NT2/D1 (cell line): ENCODE results near the gene SLC36A3.

Source experiments
- DNase-seq: peaks from one replicate; pipeline ENCODE4 v3.0.0-alpha.2; 2011; ENCODE audit warnings: low read depth, low spot score
- H3K27me3 ChIP-seq: 2 replicates; pipeline ENCODE4 v1.6.0; 2011; ENCODE audit warnings: mild to moderate bottlenecking; ENCODE audit not compliant: insufficient read length, insufficient read depth
- H3K36me3 ChIP-seq: 2 replicates; pipeline ENCODE4 v1.6.1; 2011; ENCODE audit warnings: mild to moderate bottlenecking, low read length, mixed read lengths; ENCODE audit not compliant: insufficient read depth, insufficient read length
- H3K4me1 ChIP-seq: 2 replicates; pipeline ENCODE4 v1.5.1; 2011; ENCODE audit not compliant: insufficient read depth, insufficient read length
- H3K4me3 ChIP-seq: 2 replicates; pipeline ENCODE4 v1.5.1; 2011; ENCODE audit warnings: low read depth; ENCODE audit not compliant: insufficient read length
- H3K9ac ChIP-seq: 2 replicates; pipeline ENCODE4 v1.6.0; 2011; ENCODE audit warnings: low read depth; ENCODE audit not compliant: insufficient read length
- H3K9me3 ChIP-seq: 2 replicates; pipeline ENCODE4 v1.5.1; 2011; ENCODE audit warnings: mild to moderate bottlenecking, low read length; ENCODE audit not compliant: insufficient read depth
- SUZ12 ChIP-seq: IDR thresholded peaks from 2 replicates; pipeline ENCODE4 v1.6.1; 2011; ENCODE audit not compliant: insufficient read length, insufficient read depth; ENCODE audit errors: extremely low read depth
- YY1 ChIP-seq: IDR thresholded peaks from 2 replicates; pipeline ENCODE4 v1.6.1; 2011; ENCODE audit not compliant: insufficient read length, insufficient read depth
- ZNF274 ChIP-seq: IDR thresholded peaks from 2 replicates; pipeline ENCODE4 v1.6.1; 2011; ENCODE audit warnings: mild to moderate bottlenecking, low read depth, low read length

The SLC36A3 gene

DNA sequence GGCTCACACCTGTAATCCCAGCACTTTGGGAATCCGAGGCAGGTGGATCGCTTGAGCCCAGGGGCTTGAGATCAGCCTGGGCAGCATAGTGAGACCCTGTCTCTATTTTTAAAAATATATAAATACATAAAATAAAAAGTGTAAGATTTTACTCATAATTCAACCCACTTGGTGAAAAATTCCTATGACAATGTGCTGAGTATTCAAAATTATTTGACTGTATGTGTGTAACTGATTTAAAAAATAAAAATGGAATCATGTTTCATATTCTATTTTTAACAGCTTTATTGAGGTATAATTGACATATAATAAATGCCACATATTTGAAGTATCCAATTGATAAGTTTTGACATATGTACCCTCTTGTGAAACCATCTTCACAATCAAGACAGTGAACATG lies 27.8 kb downstream of the SLC36A3 start:
- TF ChIP-seq YY1 (no peak), SUZ12 (no peak), ZNF274 (no peak)
- Histone ChIP-seq H3K36me3 (no peaks in the 10 kb centered on the region), H3K9me3 (no peaks in the 10 kb centered on the region), H3K4me1 (no peaks in the 10 kb centered on the region), H3K4me3 (no peak overlapping the region), H3K27me3 (no peaks in the 10 kb centered on the region), H3K9ac (no peak overlapping the region)
- no peak for DNase-seq

DNA sequence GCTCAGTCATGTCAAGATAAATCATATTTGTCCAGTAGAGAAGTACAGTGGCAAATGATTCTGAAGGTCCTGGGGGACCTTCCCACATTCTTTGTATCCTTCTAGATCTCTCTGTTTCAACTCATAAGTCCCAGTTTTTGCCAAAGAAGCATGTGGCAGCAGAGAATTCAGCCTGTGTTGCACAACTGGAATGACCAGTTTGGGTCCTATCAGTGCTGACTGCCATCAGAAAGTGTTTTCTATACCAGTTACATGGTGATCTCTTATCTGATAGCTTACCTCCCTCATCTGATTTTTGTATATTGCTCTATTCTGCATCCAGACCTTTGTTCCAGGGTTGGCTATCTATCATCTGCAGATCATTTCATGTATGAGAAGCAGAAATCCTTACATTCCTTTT lies 28.9 kb downstream of the SLC36A3 start:
- H3K9me3 ChIP-seq, result no peaks in the 10 kb centered on the region
- no peaks in the 10 kb centered on the region for H3K27me3 ChIP-seq
- no peaks in the 10 kb centered on the region for H3K4me1 ChIP-seq
- DNase-seq, result no peak
- TF ChIP-seq SUZ12 (no peak), YY1 (no peak), ZNF274 (no peak)
- no peaks in the 10 kb centered on the region for H3K36me3 ChIP-seq
- H3K4me3 ChIP-seq, result no peak overlapping the region
- H3K9ac ChIP-seq, result no peak overlapping the region

DNA sequence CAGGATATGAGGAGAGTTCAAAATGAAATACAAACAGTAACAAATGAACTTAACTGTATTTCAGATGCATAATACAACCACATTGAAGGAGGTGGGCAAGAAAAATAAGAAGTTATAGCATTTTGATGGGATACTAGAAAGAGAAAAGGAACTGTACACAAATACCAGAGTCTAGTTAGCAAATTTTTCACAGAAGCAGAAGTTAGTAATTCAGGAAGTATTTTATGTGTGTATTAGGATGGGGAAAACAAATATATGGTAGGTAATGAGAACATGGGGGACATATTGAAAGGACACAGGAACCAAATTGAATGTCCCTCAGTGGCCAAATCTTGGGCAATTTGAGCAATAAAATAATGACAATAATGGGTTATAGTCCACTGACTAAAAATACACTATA lies 32.2 kb downstream of the SLC36A3 start:
- Histone ChIP-seq H3K36me3 (peaks cover 13% of the 10 kb centered on the region), H3K27me3 (no peaks in the 10 kb centered on the region), H3K9ac (no peak overlapping the region), H3K9me3 (no peaks in the 10 kb centered on the region), H3K4me1 (no peaks in the 10 kb centered on the region), H3K4me3 (no peak overlapping the region)
- DNase-seq, result no peak
- TF ChIP-seq SUZ12 (no peak), ZNF274 (no peak), YY1 (no peak)

DNA sequence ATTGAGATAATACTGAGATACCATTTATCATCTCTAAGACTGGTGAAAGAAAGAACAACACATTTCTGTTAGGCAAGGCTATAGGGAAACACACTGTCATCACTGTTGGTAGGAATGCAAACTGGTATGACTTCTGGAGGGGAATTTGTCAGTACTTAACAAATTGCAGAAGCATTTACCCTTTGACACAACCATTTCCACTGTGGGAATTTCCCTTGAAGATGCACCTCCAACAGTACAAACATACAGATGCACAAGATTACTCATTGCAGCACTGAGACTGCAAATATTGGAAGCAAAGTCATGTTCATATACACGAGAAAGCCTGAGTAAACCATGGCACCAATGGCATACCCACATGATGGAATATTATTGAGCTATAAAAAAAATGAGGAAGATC lies 33.0 kb downstream of the SLC36A3 start:
- no peaks in the 10 kb centered on the region for H3K9me3 ChIP-seq
- H3K27me3 ChIP-seq, result no peaks in the 10 kb centered on the region
- H3K36me3 ChIP-seq, result peaks cover 13% of the 10 kb centered on the region
- H3K4me3 ChIP-seq, result no peak overlapping the region
- no peak for DNase-seq
- H3K9ac ChIP-seq, result no peak overlapping the region
- no peaks in the 10 kb centered on the region for H3K4me1 ChIP-seq
- no peak for TF ChIP-seq ZNF274
- no peak for TF ChIP-seq SUZ12

DNA sequence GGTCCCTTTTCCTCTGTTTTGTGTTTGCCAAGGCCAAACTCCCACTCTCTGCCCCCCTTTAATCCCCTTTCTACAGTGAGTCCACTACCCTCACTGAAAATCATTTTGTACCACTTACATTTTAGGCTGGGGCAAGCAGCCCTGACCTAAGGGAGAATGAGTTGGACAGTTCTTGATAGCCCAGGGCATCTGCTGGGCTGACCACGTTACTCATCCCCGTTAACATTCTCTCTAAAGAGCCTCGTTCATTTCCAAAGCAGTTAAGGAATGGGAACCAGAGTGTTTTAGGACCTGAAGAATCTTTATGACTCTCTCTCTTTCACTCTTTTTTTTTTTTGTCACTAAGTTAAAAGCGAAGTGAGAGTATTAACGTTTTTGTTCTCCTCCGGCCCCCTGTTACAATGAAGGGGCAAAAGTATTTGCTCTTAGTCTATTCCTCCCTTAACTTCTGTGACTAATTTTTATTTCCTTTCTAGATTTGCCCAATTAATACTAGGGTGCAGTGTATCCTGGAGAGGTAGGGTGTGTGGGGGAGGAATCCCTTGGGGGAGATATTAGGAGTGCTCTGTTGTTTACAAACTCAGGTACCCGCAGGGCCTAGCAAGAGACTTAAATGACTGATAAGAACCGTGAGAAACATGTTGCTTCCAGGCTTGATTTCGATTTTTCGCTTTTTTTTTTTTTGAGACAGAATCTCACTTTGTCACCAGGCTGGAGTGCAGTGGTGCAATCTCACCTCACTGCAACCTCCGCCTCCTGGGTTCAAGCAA lies 35.9 kb downstream of the SLC36A3 start:
- no peak overlapping the region for H3K4me3 ChIP-seq
- H3K9ac ChIP-seq, result no peak overlapping the region
- H3K4me1 ChIP-seq, result peaks cover 7% of the 10 kb centered on the region
- DNase-seq, result no peak
- no peaks in the 10 kb centered on the region for H3K9me3 ChIP-seq
- H3K36me3 ChIP-seq, result peaks cover 14% of the 10 kb centered on the region
- TF ChIP-seq YY1 (no peak), SUZ12 (no peak), ZNF274 (no peak)
- no peaks in the 10 kb centered on the region for H3K27me3 ChIP-seq

DNA sequence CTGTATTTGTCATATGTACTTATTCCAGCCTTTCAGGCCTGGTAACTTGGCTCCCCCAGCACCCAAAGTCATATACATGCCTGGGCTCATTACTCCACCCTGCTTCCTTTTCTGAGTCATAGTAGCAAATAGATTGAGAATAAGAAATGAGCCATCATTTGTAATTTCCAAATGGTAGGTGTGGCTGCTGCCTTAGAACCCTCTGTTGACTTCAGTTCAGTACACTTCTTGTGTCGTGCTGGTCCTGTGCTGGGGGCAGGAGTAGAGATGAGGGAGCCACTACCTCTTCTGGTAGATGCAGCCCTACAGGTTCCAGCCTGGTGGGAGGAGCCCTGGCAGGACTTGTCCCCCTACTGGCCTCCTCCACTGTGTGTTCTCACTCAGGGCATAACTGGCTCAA lies 39.5 kb downstream of the SLC36A3 start:
- Histone ChIP-seq H3K27me3 (no peaks in the 10 kb centered on the region), H3K4me3 (no peak overlapping the region), H3K4me1 (peaks cover 7% of the 10 kb centered on the region), H3K9ac (no peak overlapping the region), H3K36me3 (peaks cover 21% of the 10 kb centered on the region), H3K9me3 (no peaks in the 10 kb centered on the region)
- TF ChIP-seq YY1 (no peak), SUZ12 (no peak), ZNF274 (no peak)
- DNase-seq, result no peak

DNA sequence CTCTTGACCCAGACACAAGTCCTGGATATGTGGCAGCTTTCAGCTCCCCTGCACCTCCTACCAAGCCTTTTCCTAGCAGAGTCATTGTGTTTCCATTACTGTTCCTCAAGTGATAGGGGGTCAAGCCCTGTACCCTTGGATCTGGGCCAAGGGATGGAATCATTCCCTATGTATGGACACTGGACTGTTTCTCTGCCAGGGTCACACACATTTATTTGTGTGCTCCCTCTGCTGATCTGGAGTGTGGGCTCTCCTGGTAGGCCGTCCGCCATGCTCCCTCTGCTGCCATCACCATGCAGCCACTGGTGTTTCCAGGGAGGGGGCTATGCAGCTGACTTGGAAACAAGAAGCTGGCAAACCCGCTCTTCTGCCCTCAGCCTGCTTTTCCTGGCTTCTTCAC lies 41.0 kb downstream of the SLC36A3 start:
- no peak overlapping the region for H3K4me3 ChIP-seq
- no peak for DNase-seq
- peaks cover 7% of the 10 kb centered on the region for H3K4me1 ChIP-seq
- H3K9me3 ChIP-seq, result no peaks in the 10 kb centered on the region
- TF ChIP-seq YY1, result no peak
- no peaks in the 10 kb centered on the region for H3K27me3 ChIP-seq
- no peak overlapping the region for H3K9ac ChIP-seq
- H3K36me3 ChIP-seq, result peaks cover 16% of the 10 kb centered on the region
